Measurements from ENCODE around the gene LRG1.
A peak's percentile ranks its signal among the peaks of the same experiment; 100 is the strongest.

DNA sequence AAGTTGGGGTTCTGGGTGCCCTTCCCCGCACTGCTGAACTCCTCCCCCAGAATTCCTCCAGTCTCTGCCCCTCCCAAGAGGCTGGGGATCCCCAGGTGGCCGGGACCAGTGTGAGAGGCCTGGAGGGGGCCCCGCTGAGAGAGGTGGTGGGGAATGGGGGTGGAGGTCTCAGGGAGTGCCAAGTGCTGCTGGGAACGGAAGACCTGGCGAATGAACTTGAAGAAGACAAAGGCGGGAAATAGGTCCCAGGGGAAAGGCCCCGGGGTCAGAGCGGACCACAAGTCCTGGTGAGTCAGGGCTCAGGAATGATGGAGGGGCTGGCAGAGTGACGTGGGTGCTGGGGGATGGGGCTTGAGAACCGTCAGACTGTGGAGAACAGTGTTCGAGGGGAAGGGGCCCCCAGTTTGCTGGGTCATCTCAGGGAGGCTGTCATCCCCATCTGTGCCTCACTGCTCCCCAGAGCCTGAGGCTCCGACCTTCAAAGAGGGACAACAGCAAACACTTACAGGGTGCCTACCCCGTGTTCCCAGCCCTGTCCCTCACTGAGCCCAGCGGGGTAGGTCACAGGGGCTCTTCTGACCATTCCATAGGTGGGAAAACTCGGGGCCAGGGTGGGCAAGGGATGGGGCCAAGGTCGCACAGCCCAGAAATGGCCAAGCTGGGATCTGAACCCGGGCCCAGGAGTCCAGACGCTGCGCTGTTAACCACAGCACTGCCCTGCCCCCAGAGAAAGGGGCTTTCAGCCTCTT is 35.6 kb upstream of the LRG1 start:
- no peak for TF ChIP-seq POLR2A (IDR thresholded peaks at IDR 0.05)
- TF ChIP-seq, protein P1, sequence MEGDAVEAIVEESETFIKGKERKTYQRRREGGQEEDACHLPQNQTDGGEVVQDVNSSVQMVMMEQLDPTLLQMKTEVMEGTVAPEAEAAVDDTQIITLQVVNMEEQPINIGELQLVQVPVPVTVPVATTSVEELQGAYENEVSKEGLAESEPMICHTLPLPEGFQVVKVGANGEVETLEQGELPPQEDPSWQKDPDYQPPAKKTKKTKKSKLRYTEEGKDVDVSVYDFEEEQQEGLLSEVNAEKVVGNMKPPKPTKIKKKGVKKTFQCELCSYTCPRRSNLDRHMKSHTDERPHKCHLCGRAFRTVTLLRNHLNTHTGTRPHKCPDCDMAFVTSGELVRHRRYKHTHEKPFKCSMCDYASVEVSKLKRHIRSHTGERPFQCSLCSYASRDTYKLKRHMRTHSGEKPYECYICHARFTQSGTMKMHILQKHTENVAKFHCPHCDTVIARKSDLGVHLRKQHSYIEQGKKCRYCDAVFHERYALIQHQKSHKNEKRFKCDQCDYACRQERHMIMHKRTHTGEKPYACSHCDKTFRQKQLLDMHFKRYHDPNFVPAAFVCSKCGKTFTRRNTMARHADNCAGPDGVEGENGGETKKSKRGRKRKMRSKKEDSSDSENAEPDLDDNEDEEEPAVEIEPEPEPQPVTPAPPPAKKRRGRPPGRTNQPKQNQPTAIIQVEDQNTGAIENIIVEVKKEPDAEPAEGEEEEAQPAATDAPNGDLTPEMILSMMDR (IDR thresholded peaks at IDR 0.05): no peak
- peak in 2 of 4 donors; percentile 67 to 80 for TF ChIP-seq POLR2AphosphoS5 (IDR thresholded peaks at IDR 0.05)
